HepG2 (cell line): ENCODE results near the gene TMEM9. TPM values are rescaled to one million over a fixed set of nuclear protein-coding genes. Genes with fewer than 3 reads are reported as not detected.

Experiments
- ATF3 ChIP-seq: sonication (generic); formaldehyde crosslinking; IDR thresholded peaks from 2 replicates; pipeline ENCODE4 v1.4.0; 2020; ENCODE audit warnings: missing genetic modification reagents
- DR1 ChIP-seq: sonication (generic); formaldehyde crosslinking; IDR thresholded peaks from 2 replicates; pipeline ENCODE4 v1.8.0; 2021; ENCODE audit warnings: mild to moderate bottlenecking, missing genetic modification reagents, inconsistent platforms
- KLF9 ChIP-seq: IDR thresholded peaks from 2 replicates; pipeline ENCODE4 v1.6.1; 2016; ENCODE audit warnings: low read depth
- MYNN ChIP-seq: sonication (generic); formaldehyde crosslinking; IDR thresholded peaks from 2 replicates; pipeline ENCODE4 v1.4.0; 2020; ENCODE audit warnings: mild to moderate bottlenecking, low read depth, missing genetic modification reagents
- MZF1 ChIP-seq: sonication (generic); formaldehyde crosslinking; IDR thresholded peaks from 2 replicates; pipeline ENCODE4 v1.8.1; 2023; ENCODE audit warnings: mild to moderate bottlenecking, missing genetic modification reagents, borderline replicate concordance
- NFKB2 ChIP-seq: sonication (generic); formaldehyde crosslinking; IDR thresholded peaks from 2 replicates; pipeline ENCODE4 v1.4.0; 2020; ENCODE audit warnings: missing genetic modification reagents, borderline replicate concordance
- NR0B2 ChIP-seq: sonication (generic); formaldehyde crosslinking; IDR thresholded peaks from 2 replicates; pipeline ENCODE4 v1.4.0; 2020; ENCODE audit warnings: mild to moderate bottlenecking, missing genetic modification reagents
- PLSCR1 ChIP-seq: sonication (generic); formaldehyde crosslinking; IDR thresholded peaks from 2 replicates; pipeline ENCODE4 v1.5.0; 2020; ENCODE audit warnings: missing genetic modification reagents, mild to moderate bottlenecking, borderline replicate concordance
- PRPF4 ChIP-seq: fragments of 200-400 bp; formaldehyde crosslinking; IDR thresholded peaks from 2 replicates; pipeline ENCODE4 v1.6.1; 2016; ENCODE audit warnings: low read length, low read depth; ENCODE audit not compliant: poor library complexity, severe bottlenecking
- RAD51 ChIP-seq: fragments of 450-650 bp; IDR thresholded peaks from 2 replicates; pipeline ENCODE4 v1.6.1; 2016; ENCODE audit warnings: borderline replicate concordance
- RELA ChIP-seq: sonication (generic); formaldehyde crosslinking; IDR thresholded peaks from 2 replicates; pipeline ENCODE4 v1.4.0; 2020; ENCODE audit warnings: missing genetic modification reagents
- RFX1 ChIP-seq: fragments of 450-650 bp; IDR thresholded peaks from 2 replicates; pipeline ENCODE4 v1.6.1; 2017
- TCF7 ChIP-seq: sonication (generic); IDR thresholded peaks from 2 replicates; pipeline ENCODE4 v1.6.1; 2016; ENCODE audit warnings: antibody characterized with exemption, low read depth
- ZBTB46 ChIP-seq: sonication (generic); formaldehyde crosslinking; IDR thresholded peaks from 2 replicates; pipeline ENCODE4 v1.4.0; 2020; ENCODE audit warnings: mild to moderate bottlenecking, missing genetic modification reagents, borderline replicate concordance
- ZC3H13 ChIP-seq: sonication (generic); formaldehyde crosslinking; IDR thresholded peaks from 2 replicates; pipeline ENCODE4 v1.8.1; 2023; ENCODE audit warnings: mild to moderate bottlenecking, missing genetic modification reagents, moderate library complexity
- ZFP62 ChIP-seq: sonication (generic); formaldehyde crosslinking; IDR thresholded peaks from 2 replicates; pipeline ENCODE4 v1.4.0; 2020; ENCODE audit warnings: missing genetic modification reagents
- ZNF296 ChIP-seq: sonication (generic); formaldehyde crosslinking; conservative IDR thresholded peaks from 2 replicates; pipeline ENCODE4 v1.5.0; 2020; ENCODE audit warnings: mild to moderate bottlenecking, missing genetic modification reagents
- ZNF605 ChIP-seq: sonication (generic); formaldehyde crosslinking; IDR thresholded peaks from 2 replicates; pipeline ENCODE4 v1.8.0; 2022; ENCODE audit warnings: mild to moderate bottlenecking, missing genetic modification reagents
- ZNF646 ChIP-seq: sonication (generic); formaldehyde crosslinking; IDR thresholded peaks from 2 replicates; pipeline ENCODE4 v1.9.0; 2021; ENCODE audit warnings: mild to moderate bottlenecking, missing genetic modification reagents
- polyA plus RNA-seq, 8 experiments: library from polyadenylated mRNA; depleted of rRNA in 3 of 8; stranded (reverse) in 7 of 8; unstranded in 1 of 8; fragments of >200 nt; fragmentation: Illumina TruSeq in 4 of 8; extraction: Trizol in 4 of 8; gene quantifications; 2 replicates each; pipeline versions ENCODE4 v1.2.1 to v1.2.3, GENCODE V29; 2011 to 2016; ENCODE audit warnings: low read depth in 4 of 8, missing spikeins in 1 of 8, mixed read lengths in 1 of 8; ENCODE audit not compliant: insufficient read depth in 1 of 8
- total RNA-seq, 5 experiments: library from RNA; depleted of rRNA; stranded (reverse); fragments of >200 nt; fragmentation: Illumina TruSeq; extraction: Trizol; gene quantifications; 2 replicates each; pipeline ENCODE4 v1.2.3, GENCODE V29; 2016; ENCODE audit warnings: low read depth in 1 of 5

The TMEM9 gene
- total and polyA plus RNA-seq, 2 of the 13 experiments (the other 11 are each of a cell fraction or from before 2014, with no cell fraction given): 60.9 to 102 TPM

- no peak for TF ChIP-seq ZNF646 (CRISPR knock-in tag)
- TF ChIP-seq ATF3 (CRISPR knock-in tag): peak; percentile 86
- TF ChIP-seq RAD51: no peak
- TF ChIP-seq KLF9 (CRISPR knock-in tag): no peak
- no peak for TF ChIP-seq TCF7
- no peak for TF ChIP-seq ZNF296 (CRISPR knock-in tag)
- TF ChIP-seq RELA (CRISPR knock-in tag): no peak
- TF ChIP-seq PRPF4: no peak
- peak; percentile 18; the same call in 1 of the 2 replicates for TF ChIP-seq DR1 (CRISPR knock-in tag)
- no peak for TF ChIP-seq NR0B2 (CRISPR knock-in tag)
- 0 out of 2 replicates have a peak, but pooled peaks have one; percentile 46 for TF ChIP-seq PLSCR1
- TF ChIP-seq NFKB2 (CRISPR knock-in tag): peak; percentile 38; the same call in 1 of the 2 replicates
- TF ChIP-seq ZFP62 (CRISPR knock-in tag): no peak
- TF ChIP-seq ZBTB46 (CRISPR knock-in tag): no peak
- TF ChIP-seq ZC3H13 (CRISPR knock-in tag): no peak
- peak; percentile 16 for TF ChIP-seq ZNF605 (CRISPR knock-in tag)
- TF ChIP-seq MZF1: no peak
- no peak for TF ChIP-seq RFX1
- no peak for TF ChIP-seq MYNN (CRISPR knock-in tag)
These were observed 17.1 kb upstream of the TMEM9 start (continued) for GRCh38 chr1:201171063-201172036.
